ENCODE data around the gene DAPK1.

The DAPK1 gene

GRCh38 chr9:87587864-87588263 is 90.2 kb downstream of the DAPK1 start:
- Mint-ChIP-seq H3K36me3 (ENCODE audit: low read depth) (peaks cover 3% of the 10 kb centered on the region), H3K9me3 (no peaks in the 10 kb centered on the region), H3K27ac (peak overlapping the region; percentile 48 to 80 (median 71)), H3K4me3 (no peak overlapping the region), H3K27me3 (ENCODE audit: low read depth) (no peaks in the 10 kb centered on the region), H3K4me1 (peaks cover 43% of the 10 kb centered on the region)
- no peak for TF ChIP-seq CTCF (IDR thresholded peaks at IDR 0.05; ENCODE audit: unreplicated experiment in 3 of 3)

DNA sequence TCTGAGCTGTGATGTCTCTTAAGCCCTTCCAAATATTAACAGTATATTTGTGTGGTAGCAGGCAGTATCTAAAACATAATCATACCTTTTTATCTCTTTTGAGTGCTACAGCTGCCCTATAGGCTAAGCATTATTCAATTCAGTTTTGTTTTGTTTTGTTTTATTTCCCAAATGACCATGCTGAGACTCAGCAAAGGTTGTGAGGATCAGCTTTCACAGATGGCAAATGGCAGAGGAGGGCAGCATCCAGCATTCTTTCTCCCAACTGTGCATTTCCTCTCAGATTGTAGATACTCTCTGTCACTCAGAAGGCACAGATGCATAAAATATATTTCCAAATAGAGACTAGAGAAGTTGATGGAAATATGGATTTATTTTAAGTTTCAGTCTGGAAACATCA is 90.7 kb downstream of the DAPK1 start:
- H3K4me1 Mint-ChIP-seq: peaks cover 47% of the 10 kb centered on the region
- H3K9me3 Mint-ChIP-seq: no peaks in the 10 kb centered on the region

GRCh38 chr9:87590996-87591395 is 93.3 kb downstream of the DAPK1 start:
- Mint-ChIP-seq H3K4me3 (no peak overlapping the region), H3K4me1 (peaks cover 58% of the 10 kb centered on the region), H3K9me3 (no peaks in the 10 kb centered on the region), H3K27me3 (ENCODE audit: low read depth) (no peaks in the 10 kb centered on the region), H3K27ac (no peak overlapping the region), H3K36me3 (ENCODE audit: low read depth) (peaks cover 4% of the 10 kb centered on the region)
- no peak for TF ChIP-seq CTCF (IDR thresholded peaks at IDR 0.05; ENCODE audit: unreplicated experiment in 3 of 3)

More for the DNA sequence above, 90.7 kb downstream of the DAPK1 start:
- no peak for TF ChIP-seq CTCF (IDR thresholded peaks at IDR 0.05; ENCODE audit: unreplicated experiment in 3 of 3)
- Mint-ChIP-seq H3K27ac (peak overlapping the region in 2 of 3 experiments; percentile 48 to 80), H3K36me3 (ENCODE audit: low read depth) (peaks cover 3% of the 10 kb centered on the region), H3K4me3 (no peak overlapping the region), H3K27me3 (ENCODE audit: low read depth) (no peaks in the 10 kb centered on the region)

GRCh38 chr9:87592554-87593358 is 95.1 kb downstream of the DAPK1 start:
- H3K4me3 Mint-ChIP-seq: peak overlapping the region in 2 of 3 experiments; percentile 10 to 29
- H3K27ac Mint-ChIP-seq: peak overlapping the region; percentile 69 to 87 (median 82)
- H3K27me3 Mint-ChIP-seq (ENCODE audit: low read depth): peaks cover 2% of the 10 kb centered on the region
- H3K9me3 Mint-ChIP-seq: no peaks in the 10 kb centered on the region
- H3K36me3 Mint-ChIP-seq (ENCODE audit: low read depth): peaks cover 4% of the 10 kb centered on the region
- TF ChIP-seq CTCF (IDR thresholded peaks at IDR 0.05; ENCODE audit: unreplicated experiment in 3 of 3): no peak
- peaks cover 60% of the 10 kb centered on the region for H3K4me1 Mint-ChIP-seq

GRCh38 chr9:87593359-87593980 is 95.8 kb downstream of the DAPK1 start:
- no peak for TF ChIP-seq CTCF (IDR thresholded peaks at IDR 0.05; ENCODE audit: unreplicated experiment in 3 of 3)
- peaks cover 4% of the 10 kb centered on the region for H3K36me3 Mint-ChIP-seq (ENCODE audit: low read depth)
- H3K27ac Mint-ChIP-seq: peak overlapping the region; percentile 47 to 77 (median 69)
- peak overlapping the region in 1 of 3 experiments; percentile 14 for H3K4me3 Mint-ChIP-seq
- peaks cover 4% of the 10 kb centered on the region for H3K27me3 Mint-ChIP-seq (ENCODE audit: low read depth)
- H3K4me1 Mint-ChIP-seq: peaks cover 60% of the 10 kb centered on the region
- no peaks in the 10 kb centered on the region for H3K9me3 Mint-ChIP-seq
